H9 (cell line): Measurements from ENCODE around the gene ATG2B. TPM values are rescaled to one million over a fixed set of nuclear protein-coding genes. Genes with fewer than 3 reads are reported as not detected.

Experiments
- DNase-seq: peaks from one replicate; pipeline ENCODE4 v3.0.0-alpha.2; 2017
- H2AFZ ChIP-seq: one replicate; pipeline ENCODE4 v1.6.1; 2013; ENCODE audit warnings: mild to moderate bottlenecking, low read length, control low read depth, moderate library complexity
- H2AK5ac ChIP-seq: 2 replicates; pipeline ENCODE4 v1.6.1; 2013; ENCODE audit warnings: low read length, control low read depth, mixed read lengths; ENCODE audit not compliant: insufficient read length
- H2BK120ac ChIP-seq: one replicate; pipeline ENCODE4 v1.6.1; 2013; ENCODE audit warnings: low read depth, mild to moderate bottlenecking, low read length, control low read depth, inconsistent platforms; ENCODE audit not compliant: poor library complexity, severe bottlenecking
- H2BK12ac ChIP-seq: 2 replicates; pipeline ENCODE4 v1.6.1; 2013; ENCODE audit warnings: low read length, control low read depth, mixed read lengths, low read depth; ENCODE audit not compliant: insufficient read length
- H2BK15ac ChIP-seq: 2 replicates; pipeline ENCODE4 v1.6.1; 2013; ENCODE audit warnings: low read depth, low read length, control low read depth
- H2BK20ac ChIP-seq: one replicate; pipeline ENCODE4 v1.6.1; 2013; ENCODE audit warnings: low read depth, mild to moderate bottlenecking, low read length, control low read depth, inconsistent platforms; ENCODE audit not compliant: poor library complexity, severe bottlenecking
- H2BK5ac ChIP-seq: 2 replicates; pipeline ENCODE4 v1.6.1; 2013; ENCODE audit warnings: low read length, control low read depth, mixed read lengths; ENCODE audit not compliant: insufficient read length
- H3K14ac ChIP-seq: 2 replicates; pipeline ENCODE4 v1.6.1; 2013; ENCODE audit warnings: low read length, control low read depth; ENCODE audit not compliant: insufficient read depth
- H3K18ac ChIP-seq: 2 replicates; pipeline ENCODE4 v1.6.1; 2013; ENCODE audit warnings: low read depth, mild to moderate bottlenecking, mixed read lengths, low read length, control low read depth; ENCODE audit not compliant: insufficient read length
- H3K23ac ChIP-seq: 2 replicates; pipeline ENCODE4 v1.6.1; 2013; ENCODE audit warnings: low read length, control low read depth, mixed read lengths, low read depth; ENCODE audit not compliant: insufficient read length
- H3K23me2 ChIP-seq: 2 replicates; pipeline ENCODE4 v1.6.1; 2013; ENCODE audit warnings: low read depth, mild to moderate bottlenecking, mixed read lengths, low read length, control low read depth; ENCODE audit not compliant: insufficient read length, poor library complexity, severe bottlenecking
- H3K27ac ChIP-seq: 2 replicates; pipeline ENCODE4 v1.5.1; 2013; ENCODE audit warnings: low read length, control low read depth, mixed read lengths, low read depth; ENCODE audit not compliant: insufficient read length
- H3K27me3 ChIP-seq: 2 replicates; pipeline ENCODE4 v1.6.1; 2013; ENCODE audit warnings: low read length, control low read depth, inconsistent platforms; ENCODE audit not compliant: insufficient read depth
- H3K4ac ChIP-seq: 2 replicates; pipeline ENCODE4 v1.6.1; 2013; ENCODE audit warnings: low read depth, mild to moderate bottlenecking, control low read depth, inconsistent platforms, low read length, moderate library complexity
- H3K4me1 ChIP-seq: 2 replicates; pipeline ENCODE4 v1.6.1; 2013; ENCODE audit warnings: low read length, control low read depth, inconsistent platforms; ENCODE audit not compliant: insufficient read depth
- H3K4me2 ChIP-seq: 2 replicates; pipeline ENCODE4 v1.6.1; 2013; ENCODE audit warnings: low read length, control low read depth, mixed read lengths; ENCODE audit not compliant: insufficient read length, insufficient read depth
- H3K56ac ChIP-seq: 2 replicates; pipeline ENCODE4 v1.6.1; 2013; ENCODE audit warnings: low read depth, mild to moderate bottlenecking, mixed read lengths, low read length, control low read depth; ENCODE audit not compliant: insufficient read length
- H3K79me1 ChIP-seq: 2 replicates; pipeline ENCODE4 v1.6.1; 2013; ENCODE audit warnings: low read depth, mild to moderate bottlenecking, moderate library complexity, low read length, control low read depth, inconsistent platforms; ENCODE audit not compliant: insufficient read depth, poor library complexity, severe bottlenecking
- H3K79me2 ChIP-seq: 2 replicates; pipeline ENCODE4 v1.6.1; 2013; ENCODE audit warnings: low read length, control low read depth, inconsistent platforms; ENCODE audit not compliant: insufficient read depth
- H3K9ac ChIP-seq: 2 replicates; pipeline ENCODE4 v1.6.1; 2013; ENCODE audit warnings: low read length, control low read depth, mixed read lengths; ENCODE audit not compliant: insufficient read length; ENCODE audit errors: extremely low read depth
- H3K9me3 ChIP-seq: one replicate; pipeline ENCODE4 v1.6.1; 2013; ENCODE audit warnings: low read depth, low read length, inconsistent platforms; ENCODE audit not compliant: control insufficient read depth
- H3T11ph ChIP-seq: one replicate; pipeline ENCODE4 v1.6.1; 2013; ENCODE audit warnings: mild to moderate bottlenecking, low read length, control low read depth, inconsistent platforms
- H4K20me1 ChIP-seq: one replicate; pipeline ENCODE4 v1.6.1; 2013; ENCODE audit not compliant: control insufficient read depth, insufficient read length, insufficient read depth
- H4K5ac ChIP-seq: 2 replicates; pipeline ENCODE4 v1.6.1; 2013; ENCODE audit warnings: low read depth, mild to moderate bottlenecking, mixed read lengths, low read length, control low read depth; ENCODE audit not compliant: insufficient read length
- H4K8ac ChIP-seq: replicated peaks from 2 replicates; pipeline ENCODE4 v1.6.1; 2013; ENCODE audit warnings: low read length, control low read depth, mixed read lengths, low read depth; ENCODE audit not compliant: insufficient read length
- H4K91ac ChIP-seq: 2 replicates; pipeline ENCODE4 v1.6.1; 2013; ENCODE audit warnings: low read depth, mild to moderate bottlenecking, moderate library complexity, mixed read lengths, low read length, control low read depth; ENCODE audit not compliant: insufficient read length
- H3K27ac Mint-ChIP-seq, 3 experiments: 2 replicates in 2 of 3; 3 replicates in 1 of 3; pipeline ENCODE4 v1.8.0; 2020 to 2021; ENCODE audit warnings: mixed read lengths in 3 of 3, mild to moderate bottlenecking in 1 of 3, moderate library complexity in 1 of 3
- H3K27me3 Mint-ChIP-seq: 2 replicates; pipeline ENCODE4 v1.8.0; 2021; ENCODE audit warnings: low read depth, mild to moderate bottlenecking, moderate library complexity, mixed read lengths
- H3K36me3 Mint-ChIP-seq, 3 experiments: 2 replicates in 2 of 3; 3 replicates in 1 of 3; pipeline ENCODE4 v1.8.0; 2020 to 2021; ENCODE audit warnings: low read depth in 3 of 3, mixed read lengths in 3 of 3; ENCODE audit not compliant: insufficient read depth in 1 of 3
- H3K4me1 Mint-ChIP-seq, 2 experiments: 2 replicates each; pipeline ENCODE4 v1.8.0; 2020; ENCODE audit warnings: mixed read lengths in 2 of 2
- H3K4me3 Mint-ChIP-seq, 2 experiments: 2 replicates in 1 of 2; 3 replicates in 1 of 2; pipeline ENCODE4 v1.8.0; 2020 to 2021; ENCODE audit warnings: mild to moderate bottlenecking in 2 of 2, mixed read lengths in 2 of 2, moderate library complexity in 1 of 2
- H3K9me3 Mint-ChIP-seq, 2 experiments: 2 replicates in 1 of 2; 3 replicates in 1 of 2; pipeline ENCODE4 v1.8.0; 2020; ENCODE audit warnings: mild to moderate bottlenecking in 2 of 2, mixed read lengths in 2 of 2, moderate library complexity in 1 of 2
- CTCF ChIP-seq: fragments of 200-600 bp; sonication (generic); conservative IDR thresholded peaks from 3 replicates; pipeline ENCODE4 v1.8.0; 2021; ENCODE audit warnings: antibody characterized with exemption, mild to moderate bottlenecking
- WGBS: extraction: QIAGEN DNeasy Blood & Tissue Kit; methylation state at CpG from one replicate; pipeline ENCODE4 v1.1.7; 2013; ENCODE audit warnings: missing lambda C conversion rate, low lambda C conversion rate, mixed read lengths; ENCODE audit not compliant: insufficient read length; ENCODE audit errors: extremely low coverage; 5-methylcytosine and 5-hydroxymethylcytosine counted together
- total RNA-seq: library from RNA; stranded (reverse); gene quantifications from 2 replicates; pipeline ENCODE4 v1.2.1, GENCODE V29; 2021

The ATG2B gene
- total RNA-seq, 1 experiment from 2014 or later = 12.6 TPM

GRCh38 chr14:96267916-96268315 lies 95.2 kb downstream of the ATG2B start:
- no peaks in the 10 kb centered on the region for H3K4me1 Mint-ChIP-seq
- Histone ChIP-seq H2BK5ac (no peak overlapping the region), H2AFZ (no peak overlapping the region), H4K5ac (no peak overlapping the region), H3K23ac (no peak overlapping the region), H3K9ac (no peak overlapping the region), H3K14ac (no peak overlapping the region), H2BK120ac (no peak overlapping the region), H3K27me3 (no peaks in the 10 kb centered on the region), H4K20me1 (no peaks in the 10 kb centered on the region), H3K23me2 (no peaks in the 10 kb centered on the region), H3K9me3 (no peaks in the 10 kb centered on the region), H3K4me2 (no peak overlapping the region), H2BK20ac (no peak overlapping the region), H2BK12ac (no peak overlapping the region), H2AK5ac (no peak overlapping the region), H3K18ac (no peak overlapping the region), H3T11ph (no peak overlapping the region), H3K27ac (no peak overlapping the region), H4K8ac (no peak overlapping the region), H3K56ac (no peak overlapping the region), H3K79me2 (no peaks in the 10 kb centered on the region), H2BK15ac (no peak overlapping the region), H3K4me1 (no peaks in the 10 kb centered on the region), H3K4ac (no peak overlapping the region), H4K91ac (no peak overlapping the region), H3K79me1 (no peaks in the 10 kb centered on the region)
- no peak overlapping the region for H3K4me3 Mint-ChIP-seq
- DNase-seq = peak; percentile 9
- H3K9me3 Mint-ChIP-seq = peaks cover 12 to 16% of the 10 kb centered on the region in 2 experiments; a peak in 4 of 5 replicates
- peaks cover 2% of the 10 kb centered on the region; the same call in 1 of the 2 replicates for H3K27me3 Mint-ChIP-seq
- no peak for TF ChIP-seq CTCF
- H3K36me3 Mint-ChIP-seq = peaks cover under 1 to 6% (median 4%) of the 10 kb centered on the region in 3 experiments; a peak in 3 of 7 replicates
- no CpG with 5 or more reads among the region's 5 CpGs for WGBS
- no peak overlapping the region for H3K27ac Mint-ChIP-seq
